ENCODE results near the gene RBL1.
"Not testable (repeated sequence)": the region's sequence is repeated elsewhere in the genome, so short reads cannot be mapped to it uniquely, and the experiment has no call there.

The RBL1 gene

GRCh38 chr20:37020636-37021035 lies 75.2 kb downstream of the RBL1 start:
- H3K27ac ChIP-seq (ENCODE audit: low read depth, low read length), result no peak overlapping the region
- no peaks in the 10 kb centered on the region for H3K4me1 ChIP-seq (ENCODE audit: control insufficient read depth, insufficient read depth, low read length)
- no peaks in the 10 kb centered on the region for H3K9me3 ChIP-seq (ENCODE audit: control insufficient read depth, insufficient read depth, low read length)
- H3K9ac ChIP-seq (ENCODE audit: low read depth, low read length), result no peak overlapping the region
- no peaks in the 10 kb centered on the region for H3K27me3 ChIP-seq (ENCODE audit: control insufficient read depth, insufficient read depth, low read length)
- peaks cover 61% of the 10 kb centered on the region for H3K36me3 ChIP-seq (ENCODE audit: control insufficient read depth, insufficient read depth, low read length)
- H3K4me3 ChIP-seq (ENCODE audit: low read depth, low read length), result no peak overlapping the region

GRCh38 chr20:37012631-37013030 lies 83.2 kb downstream of the RBL1 start:
- not testable (repeated sequence) for H3K9me3 ChIP-seq (ENCODE audit: control insufficient read depth, insufficient read depth, low read length); H3K27me3 ChIP-seq (ENCODE audit: control insufficient read depth, insufficient read depth, low read length); H3K9ac ChIP-seq (ENCODE audit: low read depth, low read length); H3K4me1 ChIP-seq (ENCODE audit: control insufficient read depth, insufficient read depth, low read length); H3K4me3 ChIP-seq (ENCODE audit: low read depth, low read length); H3K27ac ChIP-seq (ENCODE audit: low read depth, low read length)
- peaks cover 34% of the 10 kb centered on the region for H3K36me3 ChIP-seq (ENCODE audit: control insufficient read depth, insufficient read depth, low read length)

GRCh38 chr20:37011858-37012257 lies 83.9 kb downstream of the RBL1 start:
- not testable (repeated sequence) for H3K4me3 ChIP-seq (ENCODE audit: low read depth, low read length); H3K9me3 ChIP-seq (ENCODE audit: control insufficient read depth, insufficient read depth, low read length); H3K27ac ChIP-seq (ENCODE audit: low read depth, low read length); H3K9ac ChIP-seq (ENCODE audit: low read depth, low read length); H3K4me1 ChIP-seq (ENCODE audit: control insufficient read depth, insufficient read depth, low read length); H3K27me3 ChIP-seq (ENCODE audit: control insufficient read depth, insufficient read depth, low read length)
- H3K36me3 ChIP-seq (ENCODE audit: control insufficient read depth, insufficient read depth, low read length), result peaks cover 33% of the 10 kb centered on the region

- peaks cover 30% of the 10 kb centered on the region for H3K36me3 ChIP-seq (ENCODE audit: control insufficient read depth, insufficient read depth, low read length)
- H3K27ac ChIP-seq (ENCODE audit: low read depth, low read length), result no peak overlapping the region
- H3K27me3 ChIP-seq (ENCODE audit: control insufficient read depth, insufficient read depth, low read length), result no peaks in the 10 kb centered on the region
- no peaks in the 10 kb centered on the region for H3K4me1 ChIP-seq (ENCODE audit: control insufficient read depth, insufficient read depth, low read length)
- H3K9me3 ChIP-seq (ENCODE audit: control insufficient read depth, insufficient read depth, low read length), result peaks cover 7% of the 10 kb centered on the region; the same call in 1 of the 2 replicates
- H3K4me3 ChIP-seq (ENCODE audit: low read depth, low read length), result no peak overlapping the region
- no peak overlapping the region for H3K9ac ChIP-seq (ENCODE audit: low read depth, low read length)
Observed at GRCh38 chr20:37011147-37011546, 84.7 kb downstream of the RBL1 start.

GRCh38 chr20:37007898-37008649 lies 87.7 kb downstream of the RBL1 start:
- Histone ChIP-seq H3K9ac (ENCODE audit: low read depth, low read length) (no peak overlapping the region), H3K27me3 (ENCODE audit: control insufficient read depth, insufficient read depth, low read length) (no peaks in the 10 kb centered on the region), H3K9me3 (ENCODE audit: control insufficient read depth, insufficient read depth, low read length) (no peaks in the 10 kb centered on the region), H3K27ac (ENCODE audit: low read depth, low read length) (no peak overlapping the region), H3K4me3 (ENCODE audit: low read depth, low read length) (no peak overlapping the region), H3K36me3 (ENCODE audit: control insufficient read depth, insufficient read depth, low read length) (peaks cover 29% of the 10 kb centered on the region), H3K4me1 (ENCODE audit: control insufficient read depth, insufficient read depth, low read length) (no peaks in the 10 kb centered on the region)

GRCh38 chr20:37005062-37005942 lies 90.5 kb downstream of the RBL1 start:
- H3K27me3 ChIP-seq (ENCODE audit: control insufficient read depth, insufficient read depth, low read length); H3K4me3 ChIP-seq (ENCODE audit: low read depth, low read length); H3K9ac ChIP-seq (ENCODE audit: low read depth, low read length); H3K27ac ChIP-seq (ENCODE audit: low read depth, low read length); H3K9me3 ChIP-seq (ENCODE audit: control insufficient read depth, insufficient read depth, low read length); H3K4me1 ChIP-seq (ENCODE audit: control insufficient read depth, insufficient read depth, low read length): not testable (repeated sequence)
- H3K36me3 ChIP-seq (ENCODE audit: control insufficient read depth, insufficient read depth, low read length), result peaks cover 25% of the 10 kb centered on the region

- peaks cover 35% of the 10 kb centered on the region for H3K36me3 ChIP-seq (ENCODE audit: control insufficient read depth, insufficient read depth, low read length)
- not testable (repeated sequence) for H3K9me3 ChIP-seq (ENCODE audit: control insufficient read depth, insufficient read depth, low read length); H3K4me3 ChIP-seq (ENCODE audit: low read depth, low read length); H3K9ac ChIP-seq (ENCODE audit: low read depth, low read length); H3K27me3 ChIP-seq (ENCODE audit: control insufficient read depth, insufficient read depth, low read length); H3K4me1 ChIP-seq (ENCODE audit: control insufficient read depth, insufficient read depth, low read length); H3K27ac ChIP-seq (ENCODE audit: low read depth, low read length)
Observed at GRCh38 chr20:37001634-37002033, 94.2 kb downstream of the RBL1 start.

GRCh38 chr20:37000171-37000570 lies 95.6 kb downstream of the RBL1 start:
- H3K4me3 ChIP-seq (ENCODE audit: low read depth, low read length); H3K4me1 ChIP-seq (ENCODE audit: control insufficient read depth, insufficient read depth, low read length); H3K27ac ChIP-seq (ENCODE audit: low read depth, low read length); H3K9ac ChIP-seq (ENCODE audit: low read depth, low read length); H3K27me3 ChIP-seq (ENCODE audit: control insufficient read depth, insufficient read depth, low read length): not testable (repeated sequence)
- Histone ChIP-seq H3K9me3 (ENCODE audit: control insufficient read depth, insufficient read depth, low read length) (peaks cover 10% of the 10 kb centered on the region), H3K36me3 (ENCODE audit: control insufficient read depth, insufficient read depth, low read length) (peaks cover 43% of the 10 kb centered on the region)

- no peaks in the 10 kb centered on the region for H3K27me3 ChIP-seq (ENCODE audit: control insufficient read depth, insufficient read depth, low read length)
- peaks cover 45% of the 10 kb centered on the region for H3K36me3 ChIP-seq (ENCODE audit: control insufficient read depth, insufficient read depth, low read length)
- no peak overlapping the region for H3K4me3 ChIP-seq (ENCODE audit: low read depth, low read length)
- H3K9me3 ChIP-seq (ENCODE audit: control insufficient read depth, insufficient read depth, low read length), result peaks cover 23% of the 10 kb centered on the region
- no peaks in the 10 kb centered on the region for H3K4me1 ChIP-seq (ENCODE audit: control insufficient read depth, insufficient read depth, low read length)
- H3K27ac ChIP-seq (ENCODE audit: low read depth, low read length), result no peak overlapping the region
- no peak overlapping the region for H3K9ac ChIP-seq (ENCODE audit: low read depth, low read length)
Observed at GRCh38 chr20:36998652-36999051, 97.1 kb downstream of the RBL1 start.

GRCh38 chr20:36997121-36997520 lies 98.7 kb downstream of the RBL1 start:
- Histone ChIP-seq H3K4me3 (ENCODE audit: low read depth, low read length) (no peak overlapping the region), H3K9me3 (ENCODE audit: control insufficient read depth, insufficient read depth, low read length) (peaks cover 23% of the 10 kb centered on the region), H3K4me1 (ENCODE audit: control insufficient read depth, insufficient read depth, low read length) (no peaks in the 10 kb centered on the region), H3K9ac (ENCODE audit: low read depth, low read length) (no peak overlapping the region), H3K27ac (ENCODE audit: low read depth, low read length) (no peak overlapping the region), H3K36me3 (ENCODE audit: control insufficient read depth, insufficient read depth, low read length) (peaks cover 37% of the 10 kb centered on the region), H3K27me3 (ENCODE audit: control insufficient read depth, insufficient read depth, low read length) (no peaks in the 10 kb centered on the region)

- H3K27ac ChIP-seq (ENCODE audit: low read depth, low read length); H3K4me1 ChIP-seq (ENCODE audit: control insufficient read depth, insufficient read depth, low read length); H3K4me3 ChIP-seq (ENCODE audit: low read depth, low read length); H3K9ac ChIP-seq (ENCODE audit: low read depth, low read length); H3K27me3 ChIP-seq (ENCODE audit: control insufficient read depth, insufficient read depth, low read length): not testable (repeated sequence)
- peaks cover 20% of the 10 kb centered on the region for H3K9me3 ChIP-seq (ENCODE audit: control insufficient read depth, insufficient read depth, low read length)
- peaks cover 36% of the 10 kb centered on the region for H3K36me3 ChIP-seq (ENCODE audit: control insufficient read depth, insufficient read depth, low read length)
Observed at GRCh38 chr20:36994221-36994620, 101.6 kb downstream of the RBL1 start.

All from HUES48 (cell line).